Activated naive CD8-positive, alpha-beta T cell treated with anti-CD3 and anti-CD28 coated beads, Interleukin-2, amount 10 ng/mL, durations not matched to agents 7 days and 5 days (primary cell): ENCODE measurements around the gene IL7R. TPM values are rescaled to one million over a fixed set of nuclear protein-coding genes. Genes with fewer than 3 reads are reported as not detected.
"Not testable (repeated sequence)": the region's sequence is repeated elsewhere in the genome, so short reads cannot be mapped to it uniquely, and the experiment has no call there.

Source experiments
- ATAC-seq: fragments of 150-1000 bp; cut with Tn5 transposase; one replicate; pipeline ENCODE4 v1.10.0; 2021; ENCODE audit warnings: low read depth, moderate library complexity
- POLR2A ChIA-PET: fragments of 350-600 bp; sonication (Branson Sonifier 250); formaldehyde crosslinking; loops from one replicate; lab custom pipeline; 2021; ENCODE audit warnings: antibody characterized with exemption; lab: Charles Lee
- DNase-seq: peaks from one replicate; pipeline ENCODE4 v3.0.0; 2021
- H3K27ac Mint-ChIP-seq: one replicate; pipeline ENCODE4 v1.8.0; 2022; ENCODE audit warnings: mild to moderate bottlenecking, mixed read lengths
- H3K27me3 Mint-ChIP-seq: one replicate; pipeline ENCODE4 v1.8.0; 2022; ENCODE audit warnings: mild to moderate bottlenecking, moderate library complexity, mixed read lengths
- H3K36me3 Mint-ChIP-seq: one replicate; pipeline ENCODE4 v1.8.0; 2021; ENCODE audit warnings: mild to moderate bottlenecking, mixed read lengths
- H3K4me1 Mint-ChIP-seq: one replicate; pipeline ENCODE4 v1.8.0; 2021; ENCODE audit warnings: mixed read lengths
- H3K4me3 Mint-ChIP-seq: one replicate; pipeline ENCODE4 v1.8.0; 2022; ENCODE audit warnings: mild to moderate bottlenecking, moderate library complexity, mixed read lengths
- H3K9me3 Mint-ChIP-seq: one replicate; pipeline ENCODE4 v1.8.0; 2021; ENCODE audit warnings: mixed read lengths
- total RNA-seq, 2 experiments: library from RNA; stranded (reverse); gene quantifications; one replicate each; pipeline ENCODE4 v1.2.3, GENCODE V29; 2021

IL7R gene
- total RNA-seq, 2 experiments from 2014 or later: 738 to 891 TPM

DNA sequence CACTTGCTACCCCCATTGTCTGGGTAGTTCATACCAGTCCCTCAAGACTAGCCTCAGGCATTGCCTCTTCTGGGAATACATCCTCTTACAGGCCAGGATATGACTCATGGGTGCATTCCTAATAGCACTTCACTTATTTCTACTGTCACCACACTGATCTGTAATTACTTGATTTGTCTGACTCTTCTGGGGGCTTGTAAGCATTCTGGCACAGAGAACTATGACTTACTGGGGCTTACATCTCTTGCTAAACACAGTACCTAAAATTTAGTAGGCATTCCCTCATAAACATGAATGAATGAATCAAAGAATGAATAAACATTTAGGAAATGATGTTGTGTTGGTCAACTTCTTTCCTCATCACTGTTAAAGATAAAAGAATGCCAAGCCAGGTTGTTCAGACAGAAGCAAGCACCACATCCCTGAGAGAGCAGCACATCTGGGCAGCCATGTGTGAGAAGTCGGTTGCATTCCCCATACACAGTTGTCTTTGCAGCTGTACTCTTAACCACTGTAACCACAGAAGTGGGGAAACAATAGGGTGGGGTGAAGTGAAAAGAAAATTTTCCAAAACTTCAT is 27.6 kb downstream of the IL7R start:
- H3K4me3 Mint-ChIP-seq: peak overlapping the region; percentile 26
- DNase-seq: no peak
- POLR2A ChIA-PET: no interaction called here
- peaks cover 30% of the 10 kb centered on the region for H3K4me1 Mint-ChIP-seq
- peaks cover 18% of the 10 kb centered on the region for H3K36me3 Mint-ChIP-seq
- no peak overlapping the region for H3K27ac Mint-ChIP-seq
- peak; percentile 44 for ATAC-seq
- H3K27me3 Mint-ChIP-seq: no peaks in the 10 kb centered on the region
- peaks cover 3% of the 10 kb centered on the region for H3K9me3 Mint-ChIP-seq

- H3K27ac Mint-ChIP-seq: no peak overlapping the region
- peaks cover 15% of the 10 kb centered on the region for H3K36me3 Mint-ChIP-seq
- ATAC-seq (no peak), DNase-seq (no peak)
- POLR2A ChIA-PET: no interaction called here
- H3K27me3 Mint-ChIP-seq: no peaks in the 10 kb centered on the region
- H3K4me3 Mint-ChIP-seq: no peak overlapping the region
- peaks cover 3% of the 10 kb centered on the region for H3K9me3 Mint-ChIP-seq
- peaks cover 26% of the 10 kb centered on the region for H3K4me1 Mint-ChIP-seq
Measured at GRCh38 chr5:35884773-35885172, 28.1 kb downstream of the IL7R start.

GRCh38 chr5:35886381-35886780 is 29.7 kb downstream of the IL7R start:
- Mint-ChIP-seq H3K4me3 (no peak overlapping the region), H3K36me3 (peaks cover 11% of the 10 kb centered on the region), H3K27me3 (no peaks in the 10 kb centered on the region), H3K4me1 (peaks cover 19% of the 10 kb centered on the region), H3K9me3 (peaks cover 5% of the 10 kb centered on the region), H3K27ac (no peak overlapping the region)
- POLR2A ChIA-PET: no interaction called here
- no peak for ATAC-seq
- no peak for DNase-seq

DNA sequence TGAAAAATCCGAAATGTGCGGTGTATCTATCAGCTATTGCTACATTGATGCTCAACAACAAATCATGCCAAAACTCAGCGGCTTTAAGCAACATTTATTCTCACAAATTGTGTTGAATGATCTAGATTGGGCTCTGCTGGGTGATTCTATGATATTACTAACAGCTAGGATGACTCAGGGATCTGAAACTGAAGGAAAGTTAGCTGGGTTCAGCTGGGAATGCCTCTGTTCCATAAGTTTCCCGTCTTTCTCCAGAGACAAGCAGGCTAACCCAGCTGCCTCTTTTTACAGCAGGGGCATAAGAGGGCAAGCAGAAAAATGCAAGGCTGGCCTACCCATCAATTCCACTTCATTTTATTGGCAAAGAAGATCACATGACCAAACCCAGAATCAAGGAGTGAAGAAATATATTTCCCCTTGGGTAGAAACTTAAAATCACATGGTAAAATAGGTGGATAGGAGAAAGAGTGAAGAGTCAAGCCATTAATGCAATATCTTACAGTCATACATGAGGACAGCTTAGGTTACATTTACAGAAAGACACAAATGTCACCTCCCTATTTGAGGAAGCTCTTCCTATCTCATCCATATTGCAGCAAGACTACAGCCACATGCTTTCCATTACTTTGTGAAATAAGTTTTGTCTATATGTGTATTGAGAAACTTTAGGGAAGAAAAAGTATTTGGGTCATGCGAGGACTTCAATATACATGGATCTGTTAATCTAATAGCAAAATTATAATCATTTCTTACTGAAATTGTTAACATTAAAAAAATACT is 30.8 kb downstream of the IL7R start:
- H3K36me3 Mint-ChIP-seq: peaks cover 10% of the 10 kb centered on the region
- H3K4me3 Mint-ChIP-seq: no peak overlapping the region
- ATAC-seq: no peak
- DNase-seq: no peak
- POLR2A ChIA-PET: interaction anchor here (1.1 kb wide), 1 partner anchor 28 kb away, joined by 3 read pairs; no protein-coding TSS in a partner anchor
- H3K27me3 Mint-ChIP-seq: no peaks in the 10 kb centered on the region
- H3K4me1 Mint-ChIP-seq: peaks cover 15% of the 10 kb centered on the region
- no peak overlapping the region for H3K27ac Mint-ChIP-seq
- H3K9me3 Mint-ChIP-seq: peaks cover 8% of the 10 kb centered on the region

DNA sequence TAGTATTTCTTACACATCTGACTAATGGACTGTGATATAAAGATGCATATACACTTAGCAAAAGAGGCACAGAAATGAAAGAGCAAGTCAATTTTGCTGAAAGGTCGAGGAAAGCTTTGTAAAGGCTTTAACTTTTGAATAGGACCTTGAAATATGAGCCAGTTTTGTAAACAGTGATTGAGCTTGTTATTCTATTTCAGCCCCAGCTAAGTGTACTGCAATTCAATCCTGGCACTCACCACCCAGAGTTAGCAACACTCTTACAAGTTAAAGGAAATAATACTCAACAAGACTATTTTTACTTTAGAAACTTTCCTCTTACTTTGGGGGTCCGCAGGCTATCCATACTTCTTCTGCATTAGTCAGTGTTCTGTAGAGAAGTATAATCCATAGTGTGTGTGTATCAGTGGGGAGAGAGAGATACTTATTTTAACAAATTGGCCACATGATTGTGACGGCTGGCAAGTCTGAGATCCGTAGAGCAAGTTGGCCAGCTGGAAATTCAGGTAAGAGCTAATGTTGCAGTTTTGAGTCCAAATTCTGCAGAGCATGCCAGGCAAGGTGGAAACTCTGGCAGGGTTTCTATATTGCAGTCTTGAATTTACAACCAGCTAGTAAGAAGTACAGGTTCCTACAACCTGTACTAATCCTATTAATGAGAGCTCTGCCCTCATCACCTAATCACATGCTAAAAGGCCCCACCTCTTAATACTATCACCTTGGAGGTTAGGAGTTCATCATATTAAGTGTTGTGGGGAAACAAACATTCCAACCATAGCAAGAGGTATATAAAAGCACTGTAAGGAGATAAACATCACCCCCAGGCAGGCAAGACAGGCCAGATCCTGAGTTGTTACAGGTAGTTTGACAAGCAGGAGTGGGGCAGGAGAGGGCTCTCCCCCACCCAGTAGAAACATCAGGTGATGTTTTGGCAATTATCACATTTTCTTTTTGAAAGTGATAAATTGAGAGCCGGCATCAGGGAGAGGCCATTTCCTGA is 33.6 kb downstream of the IL7R start:
- Mint-ChIP-seq H3K4me3 (no peak overlapping the region), H3K36me3 (peaks cover 3% of the 10 kb centered on the region), H3K9me3 (peaks cover 5% of the 10 kb centered on the region), H3K27ac (no peak overlapping the region), H3K4me1 (no peaks in the 10 kb centered on the region), H3K27me3 (no peaks in the 10 kb centered on the region)
- POLR2A ChIA-PET: interaction anchor here (1.2 kb wide), 1 partner anchor 9 kb away, joined by 3 read pairs; no protein-coding TSS in a partner anchor
- ATAC-seq (no peak), DNase-seq (no peak)

- H3K4me1 Mint-ChIP-seq, H3K27me3 Mint-ChIP-seq, DNase-seq, POLR2A ChIA-PET, ATAC-seq, H3K27ac Mint-ChIP-seq, H3K4me3 Mint-ChIP-seq, H3K36me3 Mint-ChIP-seq, H3K9me3 Mint-ChIP-seq: not testable (repeated sequence)
Measured at GRCh38 chr5:35892799-35893198, 36.1 kb downstream of the IL7R start.

GRCh38 chr5:35894131-35894530 is 37.4 kb downstream of the IL7R start:
- POLR2A ChIA-PET: no interaction called here
- DNase-seq: no peak
- no peaks in the 10 kb centered on the region for H3K27me3 Mint-ChIP-seq
- peaks cover 5% of the 10 kb centered on the region for H3K9me3 Mint-ChIP-seq
- peaks cover 4% of the 10 kb centered on the region for H3K4me1 Mint-ChIP-seq
- ATAC-seq: no peak
- no peak overlapping the region for H3K4me3 Mint-ChIP-seq
- no peak overlapping the region for H3K27ac Mint-ChIP-seq
- H3K36me3 Mint-ChIP-seq: peaks cover 5% of the 10 kb centered on the region

- peak overlapping the region; percentile 22 for H3K27ac Mint-ChIP-seq
- no peak for ATAC-seq
- DNase-seq: no peak
- H3K27me3 Mint-ChIP-seq: no peaks in the 10 kb centered on the region
- no peaks in the 10 kb centered on the region for H3K9me3 Mint-ChIP-seq
- POLR2A ChIA-PET: interaction anchor here (1.1 kb wide), 1 partner anchor 45 kb away, joined by 3 read pairs; no protein-coding TSS in a partner anchor
- peaks cover 54% of the 10 kb centered on the region for H3K4me1 Mint-ChIP-seq
- peaks cover 5% of the 10 kb centered on the region for H3K36me3 Mint-ChIP-seq
- H3K4me3 Mint-ChIP-seq: peak overlapping the region; percentile 49
Measured at GRCh38 chr5:35898952-35899660, 42.4 kb downstream of the IL7R start.

GRCh38 chr5:35899800-35900199 is 43.1 kb downstream of the IL7R start:
- peak overlapping the region; percentile 49 for H3K4me3 Mint-ChIP-seq
- ATAC-seq (peak; percentile 35), DNase-seq (no peak)
- peaks cover 61% of the 10 kb centered on the region for H3K4me1 Mint-ChIP-seq
- POLR2A ChIA-PET: interaction anchor here (1.1 kb wide), 1 partner anchor 46 kb away, joined by 3 read pairs; no protein-coding TSS in a partner anchor
- H3K36me3 Mint-ChIP-seq: peaks cover 8% of the 10 kb centered on the region
- H3K27me3 Mint-ChIP-seq: no peaks in the 10 kb centered on the region
- peak overlapping the region; percentile 37 for H3K27ac Mint-ChIP-seq
- no peaks in the 10 kb centered on the region for H3K9me3 Mint-ChIP-seq

GRCh38 chr5:35900972-35901695 is 44.4 kb downstream of the IL7R start:
- DNase-seq: no peak
- Mint-ChIP-seq H3K9me3 (no peaks in the 10 kb centered on the region), H3K27me3 (no peaks in the 10 kb centered on the region), H3K27ac (no peak overlapping the region), H3K36me3 (peaks cover 12% of the 10 kb centered on the region), H3K4me1 (peaks cover 67% of the 10 kb centered on the region), H3K4me3 (no peak overlapping the region)
- ATAC-seq: no peak
- POLR2A ChIA-PET: no interaction called here

DNA sequence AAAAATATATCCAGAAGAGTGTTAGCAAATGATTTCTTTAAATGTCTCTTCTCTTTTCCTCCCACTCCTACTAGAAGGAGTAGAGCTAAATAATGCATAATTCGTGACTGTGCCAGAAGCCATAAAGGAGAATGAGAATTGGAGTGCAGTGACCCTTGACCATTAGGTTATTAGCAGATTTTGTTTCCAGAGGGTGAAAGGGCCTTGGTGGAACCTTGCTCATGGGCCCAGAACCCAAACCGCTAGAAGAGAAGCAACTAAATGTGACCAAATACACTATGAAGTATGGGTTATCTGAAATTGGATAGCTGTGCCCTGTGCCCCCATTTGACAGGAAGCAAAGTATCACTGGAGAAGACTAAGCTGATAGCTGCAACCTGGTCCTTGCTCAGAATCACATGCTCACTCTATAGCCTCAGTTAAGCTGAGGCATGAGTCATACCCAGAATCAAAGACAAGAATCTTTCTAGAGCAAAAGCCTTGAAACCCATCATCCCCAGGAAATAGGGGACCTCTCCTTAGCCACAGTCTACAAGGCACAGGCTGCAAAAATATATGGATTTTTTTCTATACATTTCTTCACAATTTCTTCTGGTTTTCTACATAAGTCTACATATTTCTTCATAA is 45.5 kb downstream of the IL7R start:
- DNase-seq: no peak
- H3K27me3 Mint-ChIP-seq: no peaks in the 10 kb centered on the region
- H3K4me1 Mint-ChIP-seq: peaks cover 67% of the 10 kb centered on the region
- H3K36me3 Mint-ChIP-seq: peaks cover 14% of the 10 kb centered on the region
- peak overlapping the region; percentile 37 for H3K4me3 Mint-ChIP-seq
- POLR2A ChIA-PET: interaction anchor here (0.7 to 1.3 kb wide), 5 partner anchors 43 to 229 kb away, joined by 3 read pairs; partner anchors contain the start of gene IL7R
- no peaks in the 10 kb centered on the region for H3K9me3 Mint-ChIP-seq
- peak overlapping the region; percentile 18 for H3K27ac Mint-ChIP-seq
- peak; percentile 91 for ATAC-seq
